Measurements from ENCODE around the gene ENPP7.

Gene ENPP7

DNA sequence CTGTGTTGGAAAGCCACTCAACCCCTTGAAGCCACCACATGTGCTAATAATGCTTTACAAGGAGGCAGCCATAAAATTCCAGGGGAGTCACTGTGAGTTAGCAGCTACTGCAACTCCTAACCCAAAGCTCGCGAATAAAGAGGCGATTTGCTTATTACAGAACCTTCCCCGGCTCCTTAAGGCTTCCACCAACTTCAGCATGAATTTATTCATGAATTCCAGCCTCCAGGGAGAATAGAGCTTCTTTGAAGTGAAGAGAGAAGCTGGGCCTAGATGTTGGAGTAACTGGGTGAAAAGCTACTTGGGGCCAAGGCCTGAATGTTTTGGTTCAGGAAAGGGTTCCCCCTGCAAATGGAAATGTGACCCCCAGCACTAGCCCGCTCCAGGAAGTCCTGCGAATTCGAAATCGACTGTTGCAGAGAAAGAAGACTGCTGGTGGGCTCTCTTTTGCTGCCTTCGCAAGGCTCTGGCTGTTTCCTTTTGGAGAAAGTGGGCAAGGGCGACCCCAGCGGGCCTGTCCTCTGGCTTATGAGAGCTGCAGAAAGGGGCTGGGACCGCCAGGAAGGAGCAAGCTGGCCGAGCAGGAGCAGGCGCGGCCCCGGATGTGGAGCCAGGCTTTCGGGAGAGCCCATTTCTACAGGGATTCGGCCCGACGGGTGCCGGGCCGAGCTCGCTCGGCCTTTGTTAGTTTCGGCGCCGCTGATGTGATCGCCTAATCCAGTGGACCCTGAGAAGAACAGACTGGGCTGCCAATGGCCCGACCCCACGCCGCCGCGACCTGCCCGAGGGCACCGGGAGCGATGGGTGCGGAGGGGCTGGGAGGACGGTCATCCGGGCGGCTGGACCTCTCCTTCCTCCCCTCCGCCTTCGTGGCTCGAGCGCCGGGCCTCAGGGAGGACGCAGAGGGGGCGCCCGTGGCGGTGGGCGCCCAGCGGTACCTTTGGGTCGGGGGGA, 58.5 kb downstream of the ENPP7 start:
- H3K4me1 ChIP-seq (ENCODE audit: control insufficient read depth, insufficient read depth, low read length): peaks cover 12% of the 10 kb centered on the region
- H3K9me3 ChIP-seq (ENCODE audit: control insufficient read depth, insufficient read depth, low read depth, low read length): no peaks in the 10 kb centered on the region
- TF ChIP-seq ZNF677 (tag by site-specific recombination; IDR thresholded peaks at IDR 0.05): peak; percentile 87
- peak; percentile 33; the same call in 1 of the 2 replicates for TF ChIP-seq ZBTB8A (tag by site-specific recombination; IDR thresholded peaks at IDR 0.05)
- no peak for TF ChIP-seq ZFP37 (tag by site-specific recombination; IDR thresholded peaks at IDR 0.05)
- TF ChIP-seq ZNF529 (tag by site-specific recombination; IDR thresholded peaks at IDR 0.05; ENCODE audit: insufficient replicate concordance): no peak
- TF ChIP-seq ZNF366 (tag by site-specific recombination; conservative IDR thresholded peaks at IDR 0.05): no peak
- TF ChIP-seq ZNF174 (tag by site-specific recombination; IDR thresholded peaks at IDR 0.05): no peak
- TF ChIP-seq ZNF585B (tag by site-specific recombination; IDR thresholded peaks at IDR 0.05): no peak
- TF ChIP-seq OSR2 (tag by site-specific recombination; IDR thresholded peaks at IDR 0.05): peak; percentile 52
- TF ChIP-seq ZNF202 (tag by site-specific recombination; IDR thresholded peaks at IDR 0.05; ENCODE audit: borderline replicate concordance): no peak
- no peak for TF ChIP-seq ZNF292 (tag by site-specific recombination; IDR thresholded peaks at IDR 0.05; ENCODE audit: borderline replicate concordance, low read depth)
- no peak for TF ChIP-seq ZNF132 (tag by site-specific recombination; IDR thresholded peaks at IDR 0.05; ENCODE audit: borderline replicate concordance)
- TF ChIP-seq ZNF394 (tag by site-specific recombination; IDR thresholded peaks at IDR 0.05; ENCODE audit: borderline replicate concordance): peak; percentile 83
- no peak for TF ChIP-seq YY1 (tag by site-specific recombination; IDR thresholded peaks at IDR 0.05)
- TF ChIP-seq BCL11B (tag by site-specific recombination; IDR thresholded peaks at IDR 0.05; ENCODE audit: low read depth): no peak
- no peak overlapping the region for H3K27ac ChIP-seq (ENCODE audit: extremely low read depth, low read depth, low read length)
- H3K36me3 ChIP-seq (ENCODE audit: control insufficient read depth in 2 of 2, insufficient read depth in 1 of 2, low read length in 2 of 2): peaks cover 0 to 16% of the 10 kb centered on the region in 2 experiments; a peak in 1 of 3 replicates
- no peak overlapping the region for H3K4me3 ChIP-seq (ENCODE audit: low read depth, low read length)
- ChIA-PET CTCF (interaction anchor here (0.6 to 2.8 kb wide), 39 partner anchors 8 to 581 kb away, joined by 3 to 18 read pairs (median 4); no protein-coding TSS in a partner anchor), POLR2A (interaction anchor here (0.6 kb wide), 1 partner anchor 210 kb away, joined by 5 read pairs; no protein-coding TSS in a partner anchor)

DNA sequence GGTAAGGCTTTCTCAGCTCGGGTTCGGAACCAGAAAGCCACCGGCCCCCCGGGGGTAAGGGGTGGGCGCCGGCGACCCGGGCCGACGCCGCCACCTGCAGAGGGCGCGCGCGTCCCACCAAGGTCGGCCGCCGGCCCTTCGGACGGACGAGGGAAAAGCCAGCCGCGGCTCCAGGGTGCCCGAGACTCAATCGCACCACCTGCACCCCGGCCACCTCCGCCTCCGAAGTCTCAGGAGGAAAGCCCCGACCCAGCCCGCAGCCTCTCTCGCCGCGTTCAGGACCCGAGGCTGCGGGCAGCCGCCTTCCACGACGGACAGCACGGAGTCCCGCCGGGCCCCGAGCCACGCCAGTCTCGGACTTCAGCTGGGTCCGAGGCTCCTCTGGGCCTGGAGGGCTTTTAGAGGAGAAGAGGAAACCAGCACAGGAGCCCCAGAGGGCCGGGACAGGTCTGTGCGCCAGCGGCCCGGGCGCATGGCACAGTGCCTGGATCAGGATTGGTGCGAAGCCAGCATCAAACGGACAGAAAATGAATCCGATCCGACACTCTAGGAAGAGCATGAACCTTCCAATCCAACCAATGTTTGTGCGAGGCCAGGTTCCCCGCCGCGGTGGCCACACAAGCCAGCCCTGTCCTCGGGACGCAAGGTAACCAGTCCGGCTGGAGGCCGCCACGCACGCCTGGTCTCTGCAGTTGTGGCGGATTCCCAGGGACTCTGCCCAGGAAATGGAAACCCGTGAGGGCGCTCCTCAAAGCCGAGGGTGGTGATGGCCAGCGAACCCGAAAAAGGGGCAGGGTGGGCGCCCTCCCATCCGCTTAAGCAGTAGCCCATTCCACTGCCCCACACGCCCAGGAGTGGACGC, 59.4 kb downstream of the ENPP7 start:
- H3K36me3 ChIP-seq (ENCODE audit: control insufficient read depth in 2 of 2, insufficient read depth in 1 of 2, low read length in 2 of 2): peaks cover 0 to 16% of the 10 kb centered on the region in 2 experiments; a peak in 1 of 3 replicates
- H3K9me3 ChIP-seq (ENCODE audit: control insufficient read depth, insufficient read depth, low read depth, low read length): no peaks in the 10 kb centered on the region
- POLR2A ChIA-PET: no interaction called here
- H3K27ac ChIP-seq (ENCODE audit: extremely low read depth, low read depth, low read length): no peak overlapping the region; the same call in 1 of the 2 replicates
- H3K4me1 ChIP-seq (ENCODE audit: control insufficient read depth, insufficient read depth, low read length): peaks cover 12% of the 10 kb centered on the region
- H3K4me3 ChIP-seq (ENCODE audit: low read depth, low read length): no peak overlapping the region
- CTCF ChIA-PET: interaction anchor here (0.7 to 2.8 kb wide), 30 partner anchors 8 to 214 kb away, joined by 3 to 18 read pairs (median 5); no protein-coding TSS in a partner anchor
- TF ChIP-seq ZNF221 (tag by site-specific recombination; IDR thresholded peaks at IDR 0.05; ENCODE audit: borderline replicate concordance) (no peak), YY2 (tag by site-specific recombination; IDR thresholded peaks at IDR 0.05) (no peak), ZNF184 (tag by site-specific recombination; IDR thresholded peaks at IDR 0.05) (no peak), ZNF48 (tag by site-specific recombination; IDR thresholded peaks at IDR 0.05) (no peak), ZNF24 (tag by site-specific recombination; IDR thresholded peaks at IDR 0.05) (no peak), SCRT1 (tag by site-specific recombination; IDR thresholded peaks at IDR 0.05; ENCODE audit: borderline replicate concordance) (no peak), TCF7L2 (IDR thresholded peaks at IDR 0.05; ENCODE audit: borderline replicate concordance, low read depth, low read length) (no peak), ZFP37 (tag by site-specific recombination; IDR thresholded peaks at IDR 0.05) (no peak)
- TF ChIP-seq, protein P1, sequence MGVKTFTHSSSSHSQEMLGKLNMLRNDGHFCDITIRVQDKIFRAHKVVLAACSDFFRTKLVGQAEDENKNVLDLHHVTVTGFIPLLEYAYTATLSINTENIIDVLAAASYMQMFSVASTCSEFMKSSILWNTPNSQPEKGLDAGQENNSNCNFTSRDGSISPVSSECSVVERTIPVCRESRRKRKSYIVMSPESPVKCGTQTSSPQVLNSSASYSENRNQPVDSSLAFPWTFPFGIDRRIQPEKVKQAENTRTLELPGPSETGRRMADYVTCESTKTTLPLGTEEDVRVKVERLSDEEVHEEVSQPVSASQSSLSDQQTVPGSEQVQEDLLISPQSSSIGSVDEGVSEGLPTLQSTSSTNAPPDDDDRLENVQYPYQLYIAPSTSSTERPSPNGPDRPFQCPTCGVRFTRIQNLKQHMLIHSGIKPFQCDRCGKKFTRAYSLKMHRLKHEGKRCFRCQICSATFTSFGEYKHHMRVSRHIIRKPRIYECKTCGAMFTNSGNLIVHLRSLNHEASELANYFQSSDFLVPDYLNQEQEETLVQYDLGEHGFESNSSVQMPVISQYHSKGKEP (tag by site-specific recombination; IDR thresholded peaks at IDR 0.05): no peak
- TF ChIP-seq, protein P2, sequence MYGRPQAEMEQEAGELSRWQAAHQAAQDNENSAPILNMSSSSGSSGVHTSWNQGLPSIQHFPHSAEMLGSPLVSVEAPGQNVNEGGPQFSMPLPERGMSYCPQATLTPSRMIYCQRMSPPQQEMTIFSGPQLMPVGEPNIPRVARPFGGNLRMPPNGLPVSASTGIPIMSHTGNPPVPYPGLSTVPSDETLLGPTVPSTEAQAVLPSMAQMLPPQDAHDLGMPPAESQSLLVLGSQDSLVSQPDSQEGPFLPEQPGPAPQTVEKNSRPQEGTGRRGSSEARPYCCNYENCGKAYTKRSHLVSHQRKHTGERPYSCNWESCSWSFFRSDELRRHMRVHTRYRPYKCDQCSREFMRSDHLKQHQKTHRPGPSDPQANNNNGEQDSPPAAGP (tag by site-specific recombination; IDR thresholded peaks at IDR 0.05): no peak
- TF ChIP-seq, protein P3, sequence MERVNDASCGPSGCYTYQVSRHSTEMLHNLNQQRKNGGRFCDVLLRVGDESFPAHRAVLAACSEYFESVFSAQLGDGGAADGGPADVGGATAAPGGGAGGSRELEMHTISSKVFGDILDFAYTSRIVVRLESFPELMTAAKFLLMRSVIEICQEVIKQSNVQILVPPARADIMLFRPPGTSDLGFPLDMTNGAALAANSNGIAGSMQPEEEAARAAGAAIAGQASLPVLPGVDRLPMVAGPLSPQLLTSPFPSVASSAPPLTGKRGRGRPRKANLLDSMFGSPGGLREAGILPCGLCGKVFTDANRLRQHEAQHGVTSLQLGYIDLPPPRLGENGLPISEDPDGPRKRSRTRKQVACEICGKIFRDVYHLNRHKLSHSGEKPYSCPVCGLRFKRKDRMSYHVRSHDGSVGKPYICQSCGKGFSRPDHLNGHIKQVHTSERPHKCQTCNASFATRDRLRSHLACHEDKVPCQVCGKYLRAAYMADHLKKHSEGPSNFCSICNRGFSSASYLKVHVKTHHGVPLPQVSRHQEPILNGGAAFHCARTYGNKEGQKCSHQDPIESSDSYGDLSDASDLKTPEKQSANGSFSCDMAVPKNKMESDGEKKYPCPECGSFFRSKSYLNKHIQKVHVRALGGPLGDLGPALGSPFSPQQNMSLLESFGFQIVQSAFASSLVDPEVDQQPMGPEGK (tag by site-specific recombination; IDR thresholded peaks at IDR 0.05): no peak

Data from HEK293 (cell line).